Keratinocyte (primary cell): ENCODE results near the gene DEPP1. TPM values are rescaled to one million over a fixed set of nuclear protein-coding genes. Genes with fewer than 3 reads are reported as not detected.

Experiments
- DNase-seq: peaks from one replicate; pipeline ENCODE4 v3.0.0-alpha.2; 2011; ENCODE audit warnings: low read depth, missing footprints, low spot score
- FAIRE-seq: peaks from 2 replicates; lab custom pipeline; 2011; peaks lifted over from hg19 to GRCh38; lab: Jason Lieb, UNC
- H2AFZ ChIP-seq: 2 replicates; pipeline ENCODE4 v1.6.0; 2012; ENCODE audit warnings: low read length, control low read depth, inconsistent platforms; ENCODE audit not compliant: control insufficient read depth
- H3K27ac ChIP-seq: 2 replicates; pipeline ENCODE4 v1.5.1; 2011; ENCODE audit warnings: low read length; ENCODE audit not compliant: control insufficient read depth, insufficient read depth
- H3K27me3 ChIP-seq: 3 replicates; pipeline ENCODE4 v1.6.0; 2011; ENCODE audit warnings: low read length; ENCODE audit not compliant: control insufficient read depth, insufficient read depth; ENCODE audit errors: extremely low read depth
- H3K36me3 ChIP-seq, 2 experiments: 2 replicates in 1 of 2; 3 replicates in 1 of 2; pipeline ENCODE4 v1.5.1; 2011; ENCODE audit warnings: low read length in 2 of 2, mild to moderate bottlenecking in 1 of 2; ENCODE audit not compliant: control insufficient read depth in 2 of 2, insufficient read depth in 2 of 2; ENCODE audit errors: extremely low read depth in 1 of 2
- H3K4me1 ChIP-seq: 3 replicates; pipeline ENCODE4 v1.5.1; 2011; ENCODE audit warnings: low read length; ENCODE audit not compliant: control insufficient read depth, insufficient read depth; ENCODE audit errors: extremely low read depth
- H3K4me2 ChIP-seq: 3 replicates; pipeline ENCODE4 v1.6.0; 2011; ENCODE audit warnings: low read depth, low read length; ENCODE audit not compliant: control insufficient read depth, insufficient read depth; ENCODE audit errors: extremely low read depth
- H3K4me3 ChIP-seq, 3 experiments: fragments of 200-600 bp in 1 of 3; sonication (generic) in 1 of 3; 2 replicates in 2 of 3; 3 replicates in 1 of 3; pipeline ENCODE4 v1.5.1; 2011 to 2016; ENCODE audit warnings: low read length in 3 of 3, mild to moderate bottlenecking in 3 of 3, control low read depth in 2 of 3, inconsistent platforms in 1 of 3, low read depth in 1 of 3, mixed read lengths in 1 of 3, mixed run types in 1 of 3, moderate library complexity in 1 of 3; ENCODE audit not compliant: control insufficient read depth in 2 of 3, insufficient read depth in 2 of 3; ENCODE audit errors: extremely low read depth in 1 of 3
- H3K79me2 ChIP-seq: 2 replicates; pipeline ENCODE4 v1.6.0; 2012; ENCODE audit warnings: low read length; ENCODE audit not compliant: control insufficient read depth, insufficient read depth
- H3K9ac ChIP-seq: 3 replicates; pipeline ENCODE4 v1.6.0; 2011; ENCODE audit warnings: low read length; ENCODE audit not compliant: control insufficient read depth, insufficient read depth; ENCODE audit errors: extremely low read depth
- H3K9me1 ChIP-seq: 3 replicates; pipeline ENCODE4 v1.6.0; 2011; ENCODE audit warnings: low read length; ENCODE audit not compliant: control insufficient read depth, insufficient read depth; ENCODE audit errors: extremely low read depth
- H3K9me3 ChIP-seq: 2 replicates; pipeline ENCODE4 v1.5.1; 2012; ENCODE audit warnings: low read depth, low read length; ENCODE audit not compliant: control insufficient read depth
- H4K20me1 ChIP-seq: 3 replicates; pipeline ENCODE4 v1.6.0; 2011; ENCODE audit warnings: low read length; ENCODE audit not compliant: control insufficient read depth, insufficient read depth; ENCODE audit errors: extremely low read depth
- EZH2 ChIP-seq: IDR thresholded peaks from one replicate; pipeline ENCODE4 v1.6.1; 2012; ENCODE audit warnings: inconsistent platforms, mild to moderate bottlenecking, low read length, moderate library complexity
- dilution Hi-C: fragments of 300-500 bp; cut with MboI; formaldehyde crosslinking; loops from one replicate; pipeline ENCODE4 v1.7.0; 2020; ENCODE audit warnings: low sequenced_read_pairs; ENCODE audit not compliant: extremely low pct_ligation_motif_present
- polyA plus RNA-seq, 5 experiments: library from polyadenylated mRNA; depleted of rRNA in 3 of 5; stranded (reverse) in 3 of 5; stranded (forward) in 1 of 5; unstranded in 1 of 5; fragments of >200 nt; gene quantifications; 1 replicate in 1 of 5; 2 replicates in 3 of 5; 3 replicates in 1 of 5; pipeline versions ENCODE4 v1.2.1 to v1.2.3, GENCODE V29; 2011 to 2012; ENCODE audit warnings: missing spikeins in 2 of 5, low read depth in 1 of 5, low replicate concordance in 1 of 5
- TF ChIP-seq, protein P1 (sequence below), 3 experiments: IDR thresholded peaks in 1 of 3; conservative IDR thresholded peaks in 1 of 3; optimal IDR thresholded peaks in 1 of 3; 2 replicates in 2 of 3; 3 replicates in 1 of 3; pipeline versions ENCODE3 to v1.5.1; 2011; ENCODE audit warnings: low read length in 3 of 3, mild to moderate bottlenecking in 3 of 3, moderate library complexity in 2 of 3, control low read depth in 1 of 3, inconsistent platforms in 1 of 3; ENCODE audit not compliant: insufficient read depth in 2 of 3; ENCODE audit errors: extremely low read depth in 1 of 3

DEPP1 gene
- polyA plus RNA-seq, 1 donor (not counting 4 experiments of a cell fraction or from before 2014, with no cell fraction given) = 1.2 TPM

- Histone ChIP-seq H3K27ac (peak within 1 kb of the TSS; percentile 64), H3K79me2 (no peaks in the 10 kb centered on the region), H3K9ac (peak within 1 kb of the TSS; percentile 72), H3K9me1 (no peaks in the 10 kb centered on the region), H4K20me1 (no peaks in the 10 kb centered on the region), H3K36me3 (peaks cover 4 to 12% of the 10 kb centered on the region in 2 experiments), H3K4me3 (peak within 1 kb of the TSS; percentile 46 to 71 (median 63)), H3K4me1 (peaks cover 8% of the 10 kb centered on the region), H3K9me3 (no peaks in the 10 kb centered on the region), H2AFZ (peak within 1 kb of the TSS; percentile 86), H3K27me3 (peaks cover 4% of the 10 kb centered on the region), H3K4me2 (peak within 1 kb of the TSS; percentile 90)
- no peak for TF ChIP-seq EZH2
- TF ChIP-seq, protein P1, sequence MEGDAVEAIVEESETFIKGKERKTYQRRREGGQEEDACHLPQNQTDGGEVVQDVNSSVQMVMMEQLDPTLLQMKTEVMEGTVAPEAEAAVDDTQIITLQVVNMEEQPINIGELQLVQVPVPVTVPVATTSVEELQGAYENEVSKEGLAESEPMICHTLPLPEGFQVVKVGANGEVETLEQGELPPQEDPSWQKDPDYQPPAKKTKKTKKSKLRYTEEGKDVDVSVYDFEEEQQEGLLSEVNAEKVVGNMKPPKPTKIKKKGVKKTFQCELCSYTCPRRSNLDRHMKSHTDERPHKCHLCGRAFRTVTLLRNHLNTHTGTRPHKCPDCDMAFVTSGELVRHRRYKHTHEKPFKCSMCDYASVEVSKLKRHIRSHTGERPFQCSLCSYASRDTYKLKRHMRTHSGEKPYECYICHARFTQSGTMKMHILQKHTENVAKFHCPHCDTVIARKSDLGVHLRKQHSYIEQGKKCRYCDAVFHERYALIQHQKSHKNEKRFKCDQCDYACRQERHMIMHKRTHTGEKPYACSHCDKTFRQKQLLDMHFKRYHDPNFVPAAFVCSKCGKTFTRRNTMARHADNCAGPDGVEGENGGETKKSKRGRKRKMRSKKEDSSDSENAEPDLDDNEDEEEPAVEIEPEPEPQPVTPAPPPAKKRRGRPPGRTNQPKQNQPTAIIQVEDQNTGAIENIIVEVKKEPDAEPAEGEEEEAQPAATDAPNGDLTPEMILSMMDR (optimal IDR thresholded peaks at IDR 0.05 in 1 of 3, IDR thresholded peaks at IDR 0.05 in 1 of 3, conservative IDR thresholded peaks at IDR 0.05 in 1 of 3; ENCODE audit: extremely low read depth in 1 of 3, insufficient read depth in 2 of 3, low read length in 3 of 3) = peak in 1 of 3 experiments; percentile 8
- dilution Hi-C loops = loop anchor here (25.0 kb wide), 1 partner anchor 236 kb away; no protein-coding TSS in a partner anchor
- FAIRE-seq (no peak), DNase-seq (no peak)
Measured at GRCh38 chr10:45000752-45001380, 22.3 kb upstream of the DEPP1 start, which contains the start of gene ZNF22. Gene ZNF22, plus strand, starts transcription at chr10:45000923. Its CDS starts 2,446 bp downstream, at chr10:45003369.

GRCh38 chr10:45000138-45000751 lies 21.6 kb upstream of the DEPP1 start:
- H3K27ac ChIP-seq = no peak overlapping the region
- H3K4me3 ChIP-seq = peak overlapping the region; percentile 30 to 71 (median 46)
- no peaks in the 10 kb centered on the region for H3K9me1 ChIP-seq
- H3K79me2 ChIP-seq = no peaks in the 10 kb centered on the region
- FAIRE-seq (no peak), DNase-seq (no peak)
- H3K4me1 ChIP-seq = peaks cover 8% of the 10 kb centered on the region
- H3K4me2 ChIP-seq = peak overlapping the region; percentile 90
- H3K36me3 ChIP-seq = peaks cover 4 to 12% of the 10 kb centered on the region in 2 experiments
- H3K9ac ChIP-seq = peak overlapping the region; percentile 72
- H3K27me3 ChIP-seq = peaks cover 4% of the 10 kb centered on the region
- no peak for TF ChIP-seq EZH2
- TF ChIP-seq, protein P1 (optimal IDR thresholded peaks at IDR 0.05 in 1 of 3, IDR thresholded peaks at IDR 0.05 in 1 of 3, conservative IDR thresholded peaks at IDR 0.05 in 1 of 3; ENCODE audit: extremely low read depth in 1 of 3, insufficient read depth in 2 of 3, low read length in 3 of 3) = no peak
- H2AFZ ChIP-seq = peak overlapping the region; percentile 86
- dilution Hi-C loops = loop anchor here (25.0 kb wide), 1 partner anchor 237 kb away; no protein-coding TSS in a partner anchor
- no peaks in the 10 kb centered on the region for H4K20me1 ChIP-seq
- no peaks in the 10 kb centered on the region for H3K9me3 ChIP-seq
